Measurements from ENCODE around the gene TOM1. TPM values are rescaled to one million over a fixed set of nuclear protein-coding genes. Genes with fewer than 3 reads are reported as not detected.
A peak's percentile ranks its signal among the peaks of the same experiment; 100 is the strongest.

Gene TOM1
- total RNA-seq, 1 donor from 2014 or later = 21.2 TPM

DNA sequence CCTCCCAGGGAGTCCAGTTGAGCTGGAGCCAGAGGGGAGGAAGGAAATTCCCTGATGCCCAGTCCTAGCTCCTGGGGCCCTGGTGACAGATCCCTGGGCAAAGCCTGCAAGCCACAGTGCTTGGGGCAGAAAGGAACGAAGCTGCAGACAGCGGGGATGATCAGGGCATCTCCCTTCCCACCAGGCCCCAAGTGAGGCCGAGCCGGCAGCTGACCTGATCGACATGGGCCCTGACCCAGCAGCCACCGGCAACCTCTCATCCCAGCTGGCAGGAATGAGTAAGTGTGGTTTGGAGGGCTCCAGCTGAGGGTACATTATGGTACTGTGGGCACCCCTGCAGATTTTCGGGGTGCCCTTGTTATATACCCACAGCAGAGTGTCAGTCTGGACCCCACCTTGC lies 33.5 kb downstream of the TOM1 start:
- H3K4me1 Mint-ChIP-seq (ENCODE audit: low read depth) = peaks cover 48% of the 10 kb centered on the region
- H3K9me3 Mint-ChIP-seq = no peaks in the 10 kb centered on the region
- H3K36me3 Mint-ChIP-seq (ENCODE audit: low read depth) = peaks cover 45% of the 10 kb centered on the region
- no peak overlapping the region for H3K4me3 Mint-ChIP-seq (ENCODE audit: low read depth)
- DNase-seq (ENCODE audit: low spot score) = no peak
- no peaks in the 10 kb centered on the region for H3K27me3 Mint-ChIP-seq (ENCODE audit: low read depth)
- H3K27ac Mint-ChIP-seq = no peak overlapping the region
- intact Hi-C loops (cut with micrococcal nuclease) = no loop called here

DNA sequence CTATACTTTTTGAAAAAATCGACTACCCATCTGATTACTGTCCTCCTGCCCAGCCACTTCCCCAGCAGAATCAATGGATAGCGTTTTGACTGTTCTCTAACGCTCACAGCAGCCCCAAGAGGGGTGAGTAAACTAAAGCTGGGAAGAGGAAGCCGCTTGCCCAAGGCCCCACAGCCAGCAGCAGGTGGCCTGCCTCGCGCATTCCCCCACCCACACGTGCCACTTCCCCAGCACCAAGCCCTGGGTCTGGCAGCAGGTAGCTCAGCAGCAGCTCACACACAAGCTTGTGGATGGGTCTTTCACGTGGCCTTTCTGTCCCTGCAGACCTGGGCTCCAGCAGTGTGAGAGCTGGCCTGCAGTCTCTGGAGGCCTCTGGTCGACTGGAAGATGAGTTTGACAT lies 34.3 kb downstream of the TOM1 start:
- H3K27ac Mint-ChIP-seq = peak overlapping the region; percentile 72
- no peaks in the 10 kb centered on the region for H3K9me3 Mint-ChIP-seq
- no peak overlapping the region for H3K4me3 Mint-ChIP-seq (ENCODE audit: low read depth)
- no peaks in the 10 kb centered on the region for H3K27me3 Mint-ChIP-seq (ENCODE audit: low read depth)
- no peak for DNase-seq (ENCODE audit: low spot score)
- intact Hi-C loops (cut with micrococcal nuclease) = no loop called here
- H3K4me1 Mint-ChIP-seq (ENCODE audit: low read depth) = peaks cover 45% of the 10 kb centered on the region
- peaks cover 42% of the 10 kb centered on the region for H3K36me3 Mint-ChIP-seq (ENCODE audit: low read depth)

DNA sequence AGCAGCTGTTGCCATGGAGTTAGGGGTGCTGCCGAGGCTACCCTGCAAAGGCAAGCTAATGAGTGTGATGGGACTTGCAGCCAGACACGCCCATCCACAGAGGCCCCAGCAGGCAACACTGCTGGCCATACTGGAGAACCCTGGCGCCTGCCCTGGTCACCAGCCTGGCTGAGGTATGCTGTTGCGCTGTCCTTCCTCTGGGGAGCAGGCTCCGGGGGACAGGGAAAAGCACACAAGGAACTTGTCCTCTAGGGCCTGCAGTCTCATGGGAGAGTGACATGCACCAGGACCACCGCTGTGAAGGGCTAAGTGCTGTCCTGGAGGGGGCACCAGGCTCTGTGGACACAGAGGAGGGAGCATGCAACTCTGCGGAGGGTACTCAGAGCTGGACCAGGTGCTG lies 35.8 kb downstream of the TOM1 start:
- peaks cover 38% of the 10 kb centered on the region for H3K36me3 Mint-ChIP-seq (ENCODE audit: low read depth)
- H3K4me3 Mint-ChIP-seq (ENCODE audit: low read depth) = no peak overlapping the region
- no peak for DNase-seq (ENCODE audit: low spot score)
- H3K9me3 Mint-ChIP-seq = no peaks in the 10 kb centered on the region
- H3K27ac Mint-ChIP-seq = peak overlapping the region; percentile 74
- no peaks in the 10 kb centered on the region for H3K27me3 Mint-ChIP-seq (ENCODE audit: low read depth)
- intact Hi-C loops (cut with micrococcal nuclease) = no loop called here
- peaks cover 32% of the 10 kb centered on the region for H3K4me1 Mint-ChIP-seq (ENCODE audit: low read depth)

DNA sequence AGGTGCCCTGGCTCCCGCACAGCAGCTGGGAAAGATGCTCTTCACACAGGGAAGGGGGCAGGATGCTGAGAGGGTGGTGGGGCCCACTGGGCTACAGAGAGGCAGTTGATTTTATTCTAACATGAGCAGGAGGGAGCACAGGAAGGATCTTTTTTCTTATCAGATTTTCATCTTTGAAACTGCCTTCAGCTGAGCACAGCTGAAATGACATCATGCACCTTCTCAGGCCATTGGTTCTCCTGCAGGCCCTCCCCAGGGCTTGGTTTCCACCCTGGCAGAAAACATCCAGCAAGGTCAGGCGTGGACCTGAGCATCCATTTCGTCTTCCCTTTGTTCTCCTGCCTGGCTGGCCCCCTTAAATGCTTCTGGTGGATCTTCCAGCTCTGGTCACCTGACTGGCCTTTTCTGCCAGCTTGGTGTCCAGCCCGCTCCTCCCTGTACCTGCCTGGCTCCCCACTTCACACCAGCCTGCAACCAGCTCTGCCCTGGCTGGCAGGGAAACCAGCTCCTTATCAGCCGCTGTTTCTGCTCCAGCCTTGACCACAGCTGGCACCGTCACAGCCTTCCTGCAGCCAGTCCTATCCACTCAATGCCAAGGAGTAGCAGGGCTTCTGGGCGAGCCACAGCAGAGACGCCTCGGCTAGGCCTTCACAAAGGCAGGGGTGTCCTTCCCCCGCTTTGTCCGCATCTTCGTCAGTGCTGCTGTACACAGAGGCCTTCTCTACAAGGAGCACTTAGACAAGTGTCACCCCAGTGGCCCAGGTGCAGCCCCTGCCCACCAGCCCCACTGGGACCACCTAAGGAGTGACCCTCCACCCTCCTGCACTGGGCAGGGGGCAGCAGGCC lies 36.5 kb downstream of the TOM1 start:
- no peak overlapping the region for H3K4me3 Mint-ChIP-seq (ENCODE audit: low read depth)
- peak overlapping the region; percentile 74 for H3K27ac Mint-ChIP-seq
- peaks cover 36% of the 10 kb centered on the region for H3K36me3 Mint-ChIP-seq (ENCODE audit: low read depth)
- H3K4me1 Mint-ChIP-seq (ENCODE audit: low read depth) = peaks cover 30% of the 10 kb centered on the region
- intact Hi-C loops (cut with micrococcal nuclease) = no loop called here
- H3K9me3 Mint-ChIP-seq = no peaks in the 10 kb centered on the region
- no peaks in the 10 kb centered on the region for H3K27me3 Mint-ChIP-seq (ENCODE audit: low read depth)
- peak; percentile 43 for DNase-seq (ENCODE audit: low spot score)

- no peak overlapping the region for H3K27ac Mint-ChIP-seq
- no peaks in the 10 kb centered on the region for H3K27me3 Mint-ChIP-seq (ENCODE audit: low read depth)
- H3K4me3 Mint-ChIP-seq (ENCODE audit: low read depth) = no peak overlapping the region
These were observed 38.2 kb downstream of the TOM1 start for GRCh38 chr22:35337932-35338331.

GRCh38 chr22:35341090-35341874 lies 41.6 kb downstream of the TOM1 start:
- Mint-ChIP-seq H3K27me3 (ENCODE audit: low read depth) (no peaks in the 10 kb centered on the region), H3K27ac (no peak overlapping the region), H3K4me3 (ENCODE audit: low read depth) (no peak overlapping the region), H3K9me3 (no peaks in the 10 kb centered on the region), H3K4me1 (ENCODE audit: low read depth) (peaks cover 5% of the 10 kb centered on the region), H3K36me3 (ENCODE audit: low read depth) (peaks cover 15% of the 10 kb centered on the region)
- DNase-seq (ENCODE audit: low spot score) = no peak
- intact Hi-C loops (cut with micrococcal nuclease) = no loop called here

More at GRCh38 chr22:35337932-35338331, 38.2 kb downstream of the TOM1 start:
- H3K9me3 Mint-ChIP-seq = no peaks in the 10 kb centered on the region
- no peak for DNase-seq (ENCODE audit: low spot score)
- H3K4me1 Mint-ChIP-seq (ENCODE audit: low read depth) = peaks cover 27% of the 10 kb centered on the region
- intact Hi-C loops (cut with micrococcal nuclease) = no loop called here
- H3K36me3 Mint-ChIP-seq (ENCODE audit: low read depth) = peaks cover 25% of the 10 kb centered on the region

GRCh38 chr22:35342390-35342789 lies 42.7 kb downstream of the TOM1 start:
- H3K27ac Mint-ChIP-seq = no peak overlapping the region
- no peaks in the 10 kb centered on the region for H3K27me3 Mint-ChIP-seq (ENCODE audit: low read depth)
- no peak for DNase-seq (ENCODE audit: low spot score)
- intact Hi-C loops (cut with micrococcal nuclease) = no loop called here
- peaks cover 14% of the 10 kb centered on the region for H3K36me3 Mint-ChIP-seq (ENCODE audit: low read depth)
- no peak overlapping the region for H3K4me3 Mint-ChIP-seq (ENCODE audit: low read depth)
- H3K9me3 Mint-ChIP-seq = no peaks in the 10 kb centered on the region
- peaks cover 3% of the 10 kb centered on the region for H3K4me1 Mint-ChIP-seq (ENCODE audit: low read depth)

GRCh38 chr22:35343664-35344550 lies 44.2 kb downstream of the TOM1 start:
- DNase-seq (ENCODE audit: low spot score) = no peak
- intact Hi-C loops (cut with micrococcal nuclease) = no loop called here
- no peaks in the 10 kb centered on the region for H3K9me3 Mint-ChIP-seq
- H3K27me3 Mint-ChIP-seq (ENCODE audit: low read depth) = no peaks in the 10 kb centered on the region
- peaks cover 14% of the 10 kb centered on the region for H3K36me3 Mint-ChIP-seq (ENCODE audit: low read depth)
- no peak overlapping the region for H3K4me3 Mint-ChIP-seq (ENCODE audit: low read depth)
- H3K27ac Mint-ChIP-seq = no peak overlapping the region
- H3K4me1 Mint-ChIP-seq (ENCODE audit: low read depth) = peaks cover 3% of the 10 kb centered on the region

DNA sequence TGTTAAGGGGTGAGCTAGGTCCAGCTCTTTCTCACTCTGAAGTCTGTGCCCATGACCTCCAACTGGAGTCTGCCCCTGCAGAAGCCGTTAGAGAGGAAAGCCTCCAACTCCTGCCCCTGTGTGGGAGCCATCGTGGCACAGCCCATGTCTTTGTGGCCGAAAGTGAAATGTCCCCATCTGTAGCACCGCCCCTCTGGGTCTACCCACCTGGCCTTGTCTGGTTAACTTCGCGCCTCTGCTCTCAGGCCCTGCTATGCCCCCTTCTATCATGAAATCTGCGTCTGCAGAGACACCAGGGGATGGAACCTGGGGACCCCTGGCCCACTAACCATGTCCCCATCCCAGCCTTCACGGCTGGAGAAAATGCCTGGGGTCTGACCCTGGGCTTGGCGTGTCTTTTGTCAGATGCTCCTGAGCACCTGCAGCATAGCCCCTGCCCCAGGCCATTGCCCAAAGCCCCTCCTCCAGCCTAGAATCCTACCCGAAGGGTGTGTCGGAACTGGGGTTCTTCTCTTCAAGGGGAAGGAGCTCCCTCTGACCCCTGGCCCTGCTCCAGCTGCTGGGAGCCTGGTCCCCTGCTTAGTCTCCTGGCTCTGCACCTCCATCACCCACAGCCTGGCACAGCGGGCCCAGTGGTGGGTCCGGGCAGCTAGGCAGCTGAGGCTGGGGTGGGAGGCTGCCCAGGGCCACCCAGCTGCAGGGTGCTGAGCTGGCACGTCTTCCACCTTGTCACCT lies 45.4 kb downstream of the TOM1 start:
- intact Hi-C loops (cut with micrococcal nuclease) = no loop called here
- no peaks in the 10 kb centered on the region for H3K9me3 Mint-ChIP-seq
- H3K4me1 Mint-ChIP-seq (ENCODE audit: low read depth) = peaks cover 3% of the 10 kb centered on the region
- H3K36me3 Mint-ChIP-seq (ENCODE audit: low read depth) = peaks cover 10% of the 10 kb centered on the region
- H3K27me3 Mint-ChIP-seq (ENCODE audit: low read depth) = no peaks in the 10 kb centered on the region
- H3K4me3 Mint-ChIP-seq (ENCODE audit: low read depth) = no peak overlapping the region
- DNase-seq (ENCODE audit: low spot score) = no peak
- peak overlapping the region; percentile 49 for H3K27ac Mint-ChIP-seq

DNA sequence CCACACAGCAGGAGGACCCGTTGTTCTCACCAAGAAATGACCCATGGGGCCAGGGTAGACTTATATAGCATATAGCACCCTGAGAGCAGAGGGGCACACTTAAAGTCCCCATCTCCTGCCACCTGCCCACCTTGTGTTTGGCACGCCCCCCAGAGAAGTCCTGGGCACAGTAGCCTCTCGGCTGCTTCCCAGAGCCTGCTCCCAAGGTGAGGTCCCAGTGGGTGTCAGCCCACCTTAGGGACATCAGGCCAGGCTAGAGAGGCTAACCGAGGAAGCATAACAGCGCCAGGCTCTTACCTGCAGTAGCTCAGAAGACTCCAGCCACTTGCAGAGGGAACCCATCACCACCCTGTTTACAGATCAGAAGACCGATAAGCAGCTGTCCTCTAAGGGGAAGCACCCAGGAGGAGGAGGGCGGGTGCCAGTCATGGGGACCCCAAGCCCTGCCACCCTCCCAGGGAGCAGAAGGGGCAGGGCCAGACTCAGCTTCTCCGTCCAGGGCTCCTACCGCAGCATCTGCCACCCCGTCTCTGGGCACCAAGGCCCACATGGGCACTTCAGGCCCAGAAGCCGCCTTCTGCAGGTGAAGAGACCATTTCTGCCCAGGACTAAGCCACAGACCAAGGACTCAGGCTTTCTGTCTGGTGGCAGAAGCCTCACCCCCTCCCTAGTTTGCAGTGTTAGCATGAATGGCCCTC lies 46.3 kb downstream of the TOM1 start:
- no peaks in the 10 kb centered on the region for H3K9me3 Mint-ChIP-seq
- peak overlapping the region; percentile 49 for H3K27ac Mint-ChIP-seq
- peaks cover 6% of the 10 kb centered on the region for H3K36me3 Mint-ChIP-seq (ENCODE audit: low read depth)
- no peaks in the 10 kb centered on the region for H3K27me3 Mint-ChIP-seq (ENCODE audit: low read depth)
- peaks cover 8% of the 10 kb centered on the region for H3K4me1 Mint-ChIP-seq (ENCODE audit: low read depth)
- DNase-seq (ENCODE audit: low spot score) = no peak
- intact Hi-C loops (cut with micrococcal nuclease) = no loop called here
- H3K4me3 Mint-ChIP-seq (ENCODE audit: low read depth) = no peak overlapping the region

DNA sequence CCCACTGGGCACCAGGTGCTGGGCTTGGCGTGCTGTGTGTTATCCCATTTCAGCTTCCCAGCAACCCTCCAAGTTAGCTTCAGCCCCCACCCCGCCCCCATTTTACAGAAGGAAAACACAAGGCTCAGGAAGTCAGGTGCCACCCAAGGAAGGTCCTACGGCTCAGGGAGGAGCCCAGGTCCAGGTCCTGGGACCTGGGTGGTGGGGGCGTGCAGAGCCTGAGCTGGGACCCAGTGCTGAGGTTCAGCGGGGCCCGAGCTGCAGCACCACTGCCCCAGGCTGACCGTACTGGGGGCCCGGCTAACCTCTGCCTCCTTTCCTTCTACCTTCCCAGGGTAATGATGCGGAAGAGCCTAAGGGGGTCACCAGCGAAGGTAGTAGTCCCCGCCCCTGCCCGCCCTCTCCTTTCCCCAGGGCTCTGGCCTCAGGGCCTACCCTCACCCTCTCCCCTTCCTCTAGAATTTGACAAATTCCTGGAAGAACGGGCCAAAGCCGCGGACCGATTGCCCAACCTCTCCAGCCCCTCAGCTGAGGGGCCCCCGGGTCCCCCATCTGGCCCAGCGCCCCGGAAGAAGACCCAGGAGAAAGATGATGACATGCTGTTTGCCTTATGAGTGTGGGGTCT lies 47.0 kb downstream of the TOM1 start:
- Mint-ChIP-seq H3K36me3 (ENCODE audit: low read depth) (peaks cover 5% of the 10 kb centered on the region), H3K4me1 (ENCODE audit: low read depth) (peaks cover 15% of the 10 kb centered on the region), H3K4me3 (ENCODE audit: low read depth) (no peak overlapping the region), H3K27me3 (ENCODE audit: low read depth) (no peaks in the 10 kb centered on the region), H3K9me3 (no peaks in the 10 kb centered on the region), H3K27ac (no peak overlapping the region)
- intact Hi-C loops (cut with micrococcal nuclease) = no loop called here
- DNase-seq (ENCODE audit: low spot score) = no peak

Data from activated T-helper 2 cell treated with anti-CD3 and anti-CD28 coated beads, Interferon-gamma antibody, Interleukin-2, Interleukin-4, amounts not matched to agents 10 μg/mL and 5 μg/mL and 100 μg/mL, durations not matched to agents 14 hours and 24 hours and 36 hours (primary cell).